Effector CD8-positive, alpha-beta T cell (primary cell): Measurements from ENCODE around the gene GRIK5.
"Not testable (repeated sequence)": the region's sequence is repeated elsewhere in the genome, so short reads cannot be mapped to it uniquely, and the experiment has no call there.

Source experiments
- DNase-seq: peaks from one replicate; lab custom pipeline; 2025; lab: John Stamatoyannopoulos, UW

The GRIK5 gene

DNA sequence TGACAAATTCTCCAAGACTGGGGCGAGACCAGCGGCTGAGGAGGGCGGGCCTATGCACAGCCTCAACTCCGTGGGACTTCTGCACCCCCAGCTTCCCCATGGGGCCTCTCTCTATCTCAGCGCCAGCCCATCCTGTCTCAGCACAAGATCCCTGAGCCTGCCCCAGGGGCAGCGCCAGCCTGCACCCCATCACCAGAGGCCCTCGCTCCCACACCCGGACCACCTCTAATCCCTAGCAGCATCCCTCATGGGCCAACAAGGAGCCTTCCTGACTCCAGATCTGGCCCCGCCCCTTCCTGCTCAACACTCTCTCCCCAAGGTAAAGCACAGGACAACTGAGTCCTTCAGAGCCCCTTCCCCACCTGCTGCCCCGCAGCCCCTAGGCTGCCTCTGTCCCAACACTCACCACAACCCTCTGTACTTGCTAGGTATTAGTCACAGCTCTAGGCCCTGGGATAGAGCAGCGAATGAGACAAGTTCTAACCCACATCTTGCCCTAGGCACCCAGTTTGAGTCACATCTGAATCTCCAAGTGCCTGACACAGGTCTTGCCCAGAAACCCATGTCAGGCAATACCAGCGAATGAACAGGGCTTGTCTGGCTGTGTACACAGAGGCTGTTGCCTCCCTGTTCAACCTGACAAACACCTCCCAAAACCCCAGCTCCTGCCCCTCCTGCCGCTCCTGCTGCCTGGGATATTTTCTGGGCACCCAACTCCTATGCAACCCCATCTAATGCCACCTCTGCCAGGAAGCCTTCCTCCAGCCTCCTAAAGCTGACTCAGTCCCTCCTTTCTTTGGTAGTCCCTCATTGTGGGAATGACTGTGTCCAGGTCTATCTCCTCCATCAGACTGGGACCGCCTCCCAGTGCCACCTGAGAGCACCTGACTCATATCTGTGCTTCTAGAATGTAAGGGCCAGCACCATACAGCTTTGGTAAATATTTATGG, 18.6 kb downstream of the GRIK5 start:
- DNase-seq, result no peak

- no peak for DNase-seq
These were observed 21.0 kb downstream of the GRIK5 start for GRCh38 chr19:42048992-42049391.

DNA sequence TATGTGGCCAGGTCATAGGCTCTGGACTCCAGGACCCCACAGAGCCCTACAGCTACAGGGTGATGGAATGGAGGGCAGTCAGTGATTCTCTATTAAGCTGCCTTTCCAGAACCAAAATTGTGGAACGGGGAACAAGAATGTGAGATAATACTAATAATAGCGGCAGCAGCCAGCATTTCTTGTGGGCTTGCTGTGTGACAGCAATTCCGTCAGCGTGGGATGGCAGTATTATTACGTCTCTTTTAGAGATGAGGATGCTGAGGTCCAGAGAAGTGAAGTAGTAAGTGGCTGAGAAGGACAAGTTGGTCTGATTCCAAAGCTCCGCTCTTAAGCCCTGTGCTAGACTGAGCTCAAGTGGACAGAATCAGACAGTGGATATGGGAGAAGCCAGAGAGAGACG, 24.4 kb downstream of the GRIK5 start:
- DNase-seq, result no peak

DNA sequence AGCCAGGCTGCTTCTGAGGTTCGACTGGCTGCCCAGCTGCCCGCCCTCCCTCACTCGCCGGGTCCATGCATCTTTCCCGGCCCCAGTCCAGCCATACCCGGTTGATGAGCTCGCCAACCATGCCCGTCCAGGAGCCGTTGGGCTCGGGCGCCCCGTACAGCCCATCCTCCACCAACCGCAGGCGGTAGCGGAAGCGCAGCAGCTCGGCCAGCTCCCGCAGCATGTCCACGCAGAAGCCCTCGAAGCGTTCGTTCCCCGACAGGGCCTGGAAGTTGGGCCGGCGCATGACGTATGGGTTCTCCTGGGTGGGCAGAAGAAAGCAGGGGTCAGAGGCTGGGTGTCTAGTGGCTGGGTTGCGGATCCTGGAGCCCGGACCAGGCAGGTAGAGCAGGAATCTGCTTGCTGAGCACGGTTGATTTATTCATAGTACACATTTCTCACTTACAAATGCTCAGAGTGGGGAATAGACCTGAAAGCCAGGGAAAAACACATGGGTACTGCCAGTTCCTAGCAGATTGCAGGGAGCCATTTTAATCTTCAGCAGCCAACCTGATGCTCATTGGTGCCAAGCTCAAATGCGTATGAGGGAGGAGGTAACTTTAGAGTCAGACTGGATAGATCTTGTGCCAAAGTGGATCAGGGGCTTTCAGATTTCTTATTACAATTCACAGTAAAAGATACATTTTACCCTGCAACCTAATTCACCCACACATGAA, 27.4 kb downstream of the GRIK5 start:
- no peak for DNase-seq

DNA sequence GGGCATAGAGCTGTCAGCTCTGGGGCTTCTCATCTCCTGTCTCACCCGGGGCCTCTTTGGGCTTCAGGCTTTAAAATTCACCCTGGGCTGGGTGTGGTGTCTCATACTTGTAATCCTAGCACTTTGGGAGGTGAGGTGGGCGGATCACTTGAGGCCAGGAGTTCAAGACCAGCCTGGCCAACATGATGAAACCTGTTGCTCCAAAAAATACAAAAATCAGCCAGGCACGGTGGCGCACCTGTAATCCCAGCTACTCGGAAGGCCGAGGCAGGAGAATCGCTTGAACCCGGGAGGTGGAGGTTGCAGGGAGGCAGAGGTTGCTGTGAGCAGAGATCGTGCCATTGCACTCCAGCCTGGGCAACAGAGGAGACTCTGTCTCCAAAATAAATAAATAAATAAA, 29.5 kb downstream of the GRIK5 start:
- DNase-seq, result not testable (repeated sequence)

DNA sequence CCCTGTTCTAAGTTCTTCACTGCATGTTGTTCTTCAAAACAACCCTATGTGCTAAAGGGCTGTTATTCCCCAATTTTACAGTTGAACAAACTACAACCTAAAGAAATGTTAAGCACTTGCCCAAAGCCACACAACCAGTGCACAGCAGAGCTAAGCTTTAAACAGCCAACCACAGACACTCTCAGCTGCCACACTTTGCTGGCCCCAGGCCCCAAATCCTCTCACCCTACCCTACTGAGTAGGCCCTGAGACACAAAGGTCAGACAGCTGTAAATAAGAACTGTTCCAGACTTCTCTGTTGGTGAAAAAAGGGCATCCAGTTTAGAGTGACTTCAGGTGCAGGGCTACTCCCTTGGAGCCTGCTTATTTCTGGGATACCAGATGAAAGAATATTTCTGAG, 30.0 kb downstream of the GRIK5 start:
- no peak for DNase-seq

- DNase-seq, result no peak
These were observed 31.3 kb downstream of the GRIK5 start for GRCh38 chr19:42038666-42039065.

- DNase-seq, result no peak
These were observed 32.4 kb downstream of the GRIK5 start for GRCh38 chr19:42037649-42038048.

DNA sequence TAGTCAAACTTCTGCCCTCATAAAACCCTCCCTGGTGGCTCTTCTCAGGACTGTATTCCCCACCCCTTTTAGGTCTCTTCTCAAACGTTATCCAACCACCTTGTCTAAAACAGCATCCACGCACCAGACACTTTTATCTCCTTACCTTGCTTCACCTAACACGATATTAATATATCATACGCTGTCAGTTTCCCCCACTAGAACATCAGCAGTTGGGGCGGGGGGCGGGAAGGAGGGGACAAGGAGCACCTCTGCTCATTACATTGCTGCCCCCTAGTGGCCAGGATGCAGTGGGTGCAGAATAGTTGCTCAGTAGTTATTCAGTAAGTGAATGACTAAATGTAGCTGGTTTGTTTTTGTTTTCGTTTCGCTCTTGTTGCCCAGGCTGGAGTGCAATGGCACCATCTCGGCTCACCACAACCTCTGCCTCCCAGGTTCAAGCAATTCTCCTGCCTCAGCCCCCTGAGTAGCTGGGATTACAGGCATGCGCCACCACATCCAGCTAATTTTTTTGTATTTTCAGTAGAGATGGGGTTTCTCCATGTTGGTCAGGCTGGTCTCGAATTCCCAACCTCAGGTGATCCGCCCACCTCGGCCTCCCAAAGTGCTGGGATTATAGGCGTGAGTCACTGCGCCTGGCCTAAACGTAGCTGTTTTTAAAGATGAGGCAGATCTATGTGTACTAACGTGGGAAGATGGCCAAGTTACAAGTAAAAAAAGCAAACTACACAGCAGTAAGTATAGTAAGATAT, 35.2 kb downstream of the GRIK5 start:
- DNase-seq, result peak; percentile 42

GRCh38 chr19:42033413-42033812, 36.6 kb downstream of the GRIK5 start:
- no peak for DNase-seq

DNA sequence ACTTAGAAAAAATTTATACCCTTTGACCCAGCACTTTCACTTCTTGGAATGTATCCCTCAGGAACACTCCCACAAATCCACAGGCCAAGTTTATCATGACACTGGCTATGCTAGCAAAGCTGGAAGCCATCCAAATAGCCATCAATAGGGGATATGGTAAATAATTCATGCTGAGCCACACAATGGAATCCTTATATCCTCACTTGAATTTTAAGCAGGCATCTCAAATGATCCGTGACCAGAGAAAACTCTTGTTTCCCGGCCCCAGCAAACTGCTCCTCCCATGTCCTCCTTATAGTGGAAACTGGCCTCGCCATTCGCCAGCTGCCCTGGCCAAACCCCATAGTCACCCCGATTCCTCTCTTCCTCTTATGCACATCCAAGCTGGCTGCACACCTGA, 37.6 kb downstream of the GRIK5 start:
- DNase-seq, result no peak

GRCh38 chr19:42030645-42031440, 39.2 kb downstream of the GRIK5 start:
- DNase-seq, result no peak

DNA sequence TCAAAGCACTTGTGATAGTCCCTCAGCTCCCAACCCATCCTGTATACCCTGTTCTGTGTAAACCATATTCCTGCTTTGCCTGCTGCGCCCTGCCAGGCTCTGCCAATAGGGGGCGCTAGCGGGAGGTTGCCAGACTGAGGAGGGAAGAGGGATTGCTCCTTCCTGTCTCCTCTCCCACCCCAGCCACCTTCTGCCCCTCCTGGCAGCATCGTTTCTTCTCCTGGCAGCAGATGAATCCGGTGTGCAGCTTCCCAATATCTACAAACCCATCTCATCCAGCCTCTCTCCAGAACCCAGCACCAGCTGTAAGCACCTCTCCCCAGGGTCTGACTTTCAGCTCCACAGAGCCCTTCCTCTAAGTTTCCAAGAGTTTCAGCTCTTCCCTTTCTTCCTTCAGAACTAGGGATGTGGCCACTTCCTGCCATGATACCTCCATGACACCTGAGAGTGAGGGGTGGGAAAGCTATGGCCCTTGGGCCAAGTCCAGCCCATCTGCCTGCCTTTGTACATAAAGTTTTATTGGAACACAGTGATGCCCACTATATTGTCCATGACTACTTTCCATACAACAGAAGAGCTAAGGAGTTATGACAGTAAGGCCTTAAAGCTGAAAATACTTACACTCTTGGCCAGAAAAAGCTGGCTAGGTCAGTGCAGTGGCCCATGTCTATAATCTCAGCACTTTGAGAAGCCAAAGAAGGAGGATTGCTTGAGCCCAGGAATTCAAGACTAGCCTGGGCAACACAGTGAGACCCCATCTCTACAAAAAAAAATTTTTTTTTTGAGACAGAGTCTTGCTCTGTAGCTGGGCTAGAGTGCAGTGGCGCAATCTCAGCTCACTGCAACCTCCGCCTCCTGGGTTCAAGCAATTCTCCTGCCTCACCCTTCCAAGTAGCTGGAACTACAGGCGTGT, 41.4 kb downstream of the GRIK5 start:
- DNase-seq, result no peak

GRCh38 chr19:42024622-42025111, 45.3 kb downstream of the GRIK5 start:
- DNase-seq, result no peak

DNA sequence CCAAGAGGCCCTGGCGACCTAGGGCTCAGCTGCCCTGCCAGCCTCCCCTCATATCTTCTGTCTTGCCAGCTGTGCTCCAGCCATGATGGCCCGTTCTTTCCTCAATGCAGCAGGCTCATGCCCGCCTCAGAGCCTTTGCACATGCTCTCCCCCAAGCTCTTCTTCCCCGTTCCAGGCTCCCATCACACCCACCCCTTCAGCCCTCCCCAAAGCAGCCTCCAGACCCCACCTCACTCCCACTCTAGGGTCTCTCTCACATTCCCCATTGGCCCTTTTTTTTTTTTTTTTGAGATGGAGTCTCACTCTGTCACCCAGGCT, 46.1 kb downstream of the GRIK5 start:
- DNase-seq, result no peak

GRCh38 chr19:42023121-42023942, 46.7 kb downstream of the GRIK5 start:
- DNase-seq, result no peak

GRCh38 chr19:42022616-42023015, 47.4 kb downstream of the GRIK5 start:
- DNase-seq, result no peak

DNA sequence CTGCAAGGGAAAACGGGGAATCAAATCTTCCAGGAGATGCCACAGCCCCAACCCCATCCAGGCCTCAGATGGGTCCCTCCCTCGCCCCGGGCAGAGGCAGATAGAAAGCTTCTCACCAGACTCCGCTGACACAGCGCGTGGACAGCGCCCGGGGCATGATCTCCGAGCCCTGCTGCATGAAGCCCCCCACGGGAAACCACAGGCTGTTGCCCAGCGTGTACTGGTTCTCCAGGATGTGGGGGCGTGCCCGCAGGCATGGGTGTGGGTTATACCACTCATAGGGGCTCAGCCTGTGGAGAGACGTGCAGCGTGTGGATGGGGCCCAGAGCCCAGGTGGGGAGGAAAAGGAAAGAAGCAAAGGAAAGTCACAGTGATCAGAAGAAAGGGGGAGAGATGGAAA, 48.8 kb downstream of the GRIK5 start:
- no peak for DNase-seq

DNA sequence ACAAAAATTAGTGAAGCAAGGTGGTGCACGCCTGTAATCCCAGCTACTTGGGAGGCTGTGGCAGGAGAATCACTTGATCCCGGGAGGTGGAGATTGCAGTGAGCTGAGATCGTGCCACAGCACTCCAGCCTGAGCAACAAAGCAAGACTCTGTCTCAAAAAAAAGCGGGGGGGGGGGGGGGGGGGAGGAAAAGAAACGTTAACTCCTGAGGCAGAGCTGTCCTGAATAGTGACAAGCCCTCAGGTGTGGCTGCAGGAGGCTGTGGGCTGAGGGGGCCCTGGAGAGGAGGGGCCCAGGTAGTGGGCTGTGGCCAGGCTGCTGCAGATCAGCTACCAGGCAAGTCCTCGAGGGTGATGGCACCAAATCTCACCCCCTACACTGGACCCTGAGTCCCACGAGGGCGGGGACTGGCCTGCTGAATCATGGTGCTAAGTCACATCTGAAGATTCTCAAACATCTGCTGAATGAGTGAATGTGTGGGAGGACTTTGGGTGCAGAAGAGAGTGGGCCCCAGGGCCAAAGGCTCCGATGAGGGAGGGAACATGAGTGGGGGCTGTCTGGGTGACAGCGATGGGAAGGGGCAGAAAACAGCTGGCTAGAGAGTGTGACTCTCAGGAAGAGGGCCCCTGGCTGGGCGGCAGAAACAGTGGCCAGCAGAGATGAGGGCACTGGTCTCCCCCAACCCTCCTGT, 51.4 kb downstream of the GRIK5 start:
- no peak for DNase-seq
